ENCODE measurements around the gene TTLL9.

DNA sequence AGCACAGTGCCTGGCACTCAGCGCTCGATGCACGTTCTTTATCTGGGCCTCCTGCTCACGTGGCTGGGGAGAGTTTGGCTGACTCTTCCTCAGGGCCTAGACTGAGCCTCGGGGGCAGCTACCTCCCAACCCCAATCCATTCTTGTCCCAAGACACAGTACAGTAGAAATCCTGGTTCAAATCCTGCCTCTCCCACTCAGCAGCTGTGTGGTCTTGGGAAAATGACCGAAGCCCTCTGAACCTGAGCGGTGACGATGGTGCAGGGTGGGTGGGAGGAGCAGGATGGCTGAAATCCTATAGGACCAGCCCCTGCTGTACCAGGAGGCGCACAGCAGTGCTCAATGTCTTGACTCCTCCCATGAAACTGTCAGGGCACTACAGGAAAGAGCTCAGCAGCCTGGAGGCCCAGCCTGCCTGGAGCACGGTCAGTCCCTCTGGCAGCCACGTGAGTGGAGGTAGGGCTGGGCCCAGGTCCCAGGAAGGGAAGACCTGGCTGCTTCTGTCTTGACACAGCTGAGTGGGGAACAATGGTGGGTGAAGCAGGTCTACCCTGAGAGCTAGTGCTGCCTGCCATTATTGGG, 49.9 kb downstream of the TTLL9 start:
- no peak for TF ChIP-seq POLR2A (IDR thresholded peaks at IDR 0.05)
- TF ChIP-seq, protein P1, sequence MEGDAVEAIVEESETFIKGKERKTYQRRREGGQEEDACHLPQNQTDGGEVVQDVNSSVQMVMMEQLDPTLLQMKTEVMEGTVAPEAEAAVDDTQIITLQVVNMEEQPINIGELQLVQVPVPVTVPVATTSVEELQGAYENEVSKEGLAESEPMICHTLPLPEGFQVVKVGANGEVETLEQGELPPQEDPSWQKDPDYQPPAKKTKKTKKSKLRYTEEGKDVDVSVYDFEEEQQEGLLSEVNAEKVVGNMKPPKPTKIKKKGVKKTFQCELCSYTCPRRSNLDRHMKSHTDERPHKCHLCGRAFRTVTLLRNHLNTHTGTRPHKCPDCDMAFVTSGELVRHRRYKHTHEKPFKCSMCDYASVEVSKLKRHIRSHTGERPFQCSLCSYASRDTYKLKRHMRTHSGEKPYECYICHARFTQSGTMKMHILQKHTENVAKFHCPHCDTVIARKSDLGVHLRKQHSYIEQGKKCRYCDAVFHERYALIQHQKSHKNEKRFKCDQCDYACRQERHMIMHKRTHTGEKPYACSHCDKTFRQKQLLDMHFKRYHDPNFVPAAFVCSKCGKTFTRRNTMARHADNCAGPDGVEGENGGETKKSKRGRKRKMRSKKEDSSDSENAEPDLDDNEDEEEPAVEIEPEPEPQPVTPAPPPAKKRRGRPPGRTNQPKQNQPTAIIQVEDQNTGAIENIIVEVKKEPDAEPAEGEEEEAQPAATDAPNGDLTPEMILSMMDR (IDR thresholded peaks at IDR 0.05): no peak

Measured in thyroid gland (tissue), 4 donors.